GM12878 (cell line): ENCODE measurements around the gene TTC23. TPM values are rescaled to one million over a fixed set of nuclear protein-coding genes. Genes with fewer than 3 reads are reported as not detected.

Source experiments
- ATAC-seq: fragments of 200-7000 bp; cut with Tn5 transposase; 3 replicates; pipeline ENCODE4 v1.9.1; 2020; ENCODE audit warnings: mild to moderate bottlenecking, moderate library complexity
- BruUV-seq: library from RNA; stranded (reverse); fragments of 400-500 nt; replicated peaks from 2 replicates; lab custom pipeline; 2021; lab: Mats Ljungman, UMichigan
- CTCF ChIA-PET: fragments of 300-600 bp; sonication (Branson Sonifier 250); formaldehyde crosslinking; extraction: SDS; loops from one replicate; lab custom pipeline; 2021; ENCODE audit warnings: inconsistent platforms; lab: Yijun Ruan, JAX
- POLR2A ChIA-PET: fragments of 350-600 bp; formaldehyde crosslinking; extraction: SDS; loops from one replicate; lab custom pipeline; 2021; ENCODE audit warnings: inconsistent platforms; lab: Charles Lee
- RAD21 ChIA-PET: fragments of 300-600 bp; sonication (Branson Sonifier 250); formaldehyde crosslinking; loops from one replicate; lab custom pipeline; 2023; ENCODE audit warnings: antibody characterized with exemption; ENCODE audit not compliant: unreplicated experiment; lab: Charles Lee
- SMC1A ChIA-PET: fragments of 300-600 bp; sonication (Branson Sonifier 250); formaldehyde crosslinking; loops from one replicate; lab custom pipeline; 2023; ENCODE audit not compliant: unreplicated experiment, uncharacterized antibody; lab: Charles Lee
- DNase-seq: peaks from one replicate; pipeline ENCODE4 v3.0.0-alpha.2; 2011; ENCODE audit warnings: low read depth, low spot score
- FAIRE-seq: peaks from 3 replicates; lab custom pipeline; 2011; peaks lifted over from hg19 to GRCh38; lab: Jason Lieb, UNC
- H2AFZ ChIP-seq: 2 replicates; pipeline ENCODE4 v1.6.0; 2011; ENCODE audit warnings: low read depth, low read length, control low read depth; ENCODE audit not compliant: control insufficient read depth
- H3K27ac ChIP-seq: 2 replicates; pipeline ENCODE4 v1.5.1; 2011; ENCODE audit warnings: control low read depth; ENCODE audit not compliant: control insufficient read depth, insufficient read depth
- H3K27me3 ChIP-seq, 2 experiments: replicated peaks in 1 of 2; 2 replicates each; pipeline versions ENCODE4 v1.6.0 to v1.6.1; 2011; ENCODE audit warnings: low read length in 1 of 2; ENCODE audit not compliant: control insufficient read depth in 2 of 2, insufficient read depth in 2 of 2
- H3K36me3 ChIP-seq, 2 experiments: 2 replicates each; pipeline ENCODE4 v1.5.1; 2011; ENCODE audit warnings: low read length in 1 of 2; ENCODE audit not compliant: control insufficient read depth in 2 of 2, insufficient read depth in 2 of 2
- H3K4me1 ChIP-seq: 2 replicates; pipeline ENCODE4 v1.6.1; 2011; ENCODE audit warnings: mild to moderate bottlenecking, low read length, moderate library complexity, mixed read lengths; ENCODE audit not compliant: control insufficient read depth, insufficient read depth
- H3K4me2 ChIP-seq: 2 replicates; pipeline ENCODE4 v1.6.0; 2011; ENCODE audit warnings: control low read depth; ENCODE audit not compliant: control insufficient read depth, insufficient read depth
- H3K4me3 ChIP-seq: fragments of 200-600 bp; sonication (generic); 2 replicates; pipeline ENCODE4 v1.5.1; 2016
- H3K79me2 ChIP-seq: 2 replicates; pipeline ENCODE4 v1.6.0; 2011; ENCODE audit warnings: low read length; ENCODE audit not compliant: control insufficient read depth, insufficient read depth
- H3K9ac ChIP-seq: 2 replicates; pipeline ENCODE4 v1.8.0; 2011; ENCODE audit warnings: low read length, control low read depth, mixed read lengths; ENCODE audit not compliant: control insufficient read depth, insufficient read depth
- H3K9me3 ChIP-seq: replicated peaks from 3 replicates; pipeline ENCODE4 v1.5.1; 2011; ENCODE audit warnings: mild to moderate bottlenecking, low read length; ENCODE audit not compliant: control insufficient read depth, insufficient read depth
- H4K20me1 ChIP-seq: 2 replicates; pipeline ENCODE4 v1.6.0; 2011; ENCODE audit not compliant: control insufficient read depth, insufficient read depth
- BRCA1 ChIP-seq: IDR thresholded peaks from 2 replicates; pipeline ENCODE4 v1.6.1; 2011; ENCODE audit warnings: low read depth, low read length, improper control_type of control experiment
- DPF2 ChIP-seq: fragments of 450-650 bp; IDR thresholded peaks from 2 replicates; pipeline ENCODE4 v1.6.1; 2017; ENCODE audit warnings: mild to moderate bottlenecking
- GATAD2B ChIP-seq: fragments of 450-650 bp; conservative IDR thresholded peaks from 2 replicates; pipeline ENCODE4 v1.6.1; 2017; ENCODE audit warnings: low read depth, mild to moderate bottlenecking, moderate library complexity
- HDAC2 ChIP-seq: fragments of 200-600 bp; sonication (generic); IDR thresholded peaks from 2 replicates; pipeline ENCODE4 v1.6.1; 2017
- IKZF1 ChIP-seq: fragments of 450-650 bp; conservative IDR thresholded peaks from 2 replicates; pipeline ENCODE4 v1.6.1; 2017; ENCODE audit warnings: antibody characterized with exemption, mild to moderate bottlenecking
- NRF1 ChIP-seq: conservative IDR thresholded peaks from 2 replicates; pipeline ENCODE4 v1.6.1; 2011; ENCODE audit warnings: mild to moderate bottlenecking, low read depth, low read length, improper control_type of control experiment
- PKNOX1 ChIP-seq: fragments of 450-650 bp; IDR thresholded peaks from 2 replicates; pipeline ENCODE4 v1.6.1; 2016; ENCODE audit warnings: mild to moderate bottlenecking
- RAD51 ChIP-seq: fragments of 450-650 bp; IDR thresholded peaks from 2 replicates; pipeline ENCODE4 v1.6.1; 2016; ENCODE audit warnings: moderate library complexity, mild to moderate bottlenecking, inconsistent platforms
- WGBS: methylation state at CpG from one replicate; pipeline ENCODE4 v1.1.6; 2016; ENCODE audit warnings: low lambda C conversion rate; ENCODE audit not compliant: insufficient replicate concordance, insufficient coverage; ENCODE audit errors: missing lambda C conversion rate; 5-methylcytosine and 5-hydroxymethylcytosine counted together
- in situ Hi-C: fragments of 300-500 bp; cut with MboI; formaldehyde crosslinking; loops from 9 replicates; pipeline ENCODE4 v1.14.3; 2018; ENCODE audit warnings: mixed read lengths
- intact Hi-C: fragments of 100-400 bp; cut with micrococcal nuclease; formaldehyde crosslinking; loops from one replicate; pipeline ENCODE4 v1.14.2; 2022; ENCODE audit not compliant: unreplicated experiment
- polyA plus RNA-seq, 11 experiments: library from polyadenylated mRNA; depleted of rRNA in 4 of 11; unstranded in 6 of 11; stranded (reverse) in 5 of 11; fragments of >200 nt; fragmentation: Nextera tagmentation in 4 of 11; fragmentation: Illumina TruSeq in 1 of 11; extraction: Ambion mirVana in 4 of 11; extraction: Trizol in 1 of 11; gene quantifications; 1 replicate in 1 of 11; 2 replicates in 10 of 11; pipeline versions ENCODE4 v1.2.1 to v1.2.3, GENCODE V29; 2011 to 2016; ENCODE audit warnings: inconsistent platforms in 2 of 11, missing spikeins in 2 of 11, low read depth in 1 of 11
- total RNA-seq, 4 experiments: library from RNA; depleted of rRNA in 3 of 4; stranded (reverse); fragments of >200 nt in 3 of 4; fragmentation: Illumina TruSeq in 1 of 4; extraction: Trizol in 1 of 4; gene quantifications; 2 replicates each; pipeline versions ENCODE4 v1.2.1 to v1.2.3, GENCODE V29; 2013 to 2021

Gene TTC23
- total and polyA plus RNA-seq, 10 of the 15 experiments (the other 5 are each of a cell fraction or from before 2014, with no cell fraction given) = 1.2 to 9.0 (median 6.5) TPM

GRCh38 chr15:99137877-99138276 lies 111.5 kb downstream of the TTC23 start (continued):
- no peak for TF ChIP-seq PKNOX1
- no peak for TF ChIP-seq RAD51
- TF ChIP-seq IKZF1 = no peak

GRCh38 chr15:99137111-99137546 lies 112.3 kb downstream of the TTC23 start:
- Histone ChIP-seq H3K4me2 (no peak overlapping the region), H3K36me3 (no peaks in the 10 kb centered on the region), H3K27me3 (no peaks in the 10 kb centered on the region), H3K27ac (no peak overlapping the region), H4K20me1 (no peaks in the 10 kb centered on the region), H3K9me3 (no peaks in the 10 kb centered on the region), H3K79me2 (no peaks in the 10 kb centered on the region), H3K9ac (no peak overlapping the region), H3K4me1 (no peaks in the 10 kb centered on the region), H2AFZ (no peak overlapping the region), H3K4me3 (no peak overlapping the region)
- no peak for DNase-seq
- RAD21 ChIA-PET = no interaction called here
- in situ Hi-C loops = no loop called here
- 71% methylated on average over 13 of the region's 13 CpGs for WGBS
- TF ChIP-seq DPF2 (no peak), NRF1 (no peak), BRCA1 (no peak), GATAD2B (no peak), HDAC2 (no peak)
- POLR2A ChIA-PET = no interaction called here
- no peak for FAIRE-seq
- no peak for ATAC-seq
- SMC1A ChIA-PET = no interaction called here
- BruUV-seq = no TSS peak
- intact Hi-C loops = no loop called here
- CTCF ChIA-PET = interaction anchor here (1.6 kb wide), 1 partner anchor 35 kb away, joined by 4 read pairs; no protein-coding TSS in a partner anchor
